AG09319 (cell line): ENCODE measurements around the gene GOLGA6L6.
"Not testable (repeated sequence)": the region's sequence is repeated elsewhere in the genome, so short reads cannot be mapped to it uniquely, and the experiment has no call there.

Experiments used
- DNase-seq: peaks from one replicate; pipeline ENCODE4 v3.0.0-alpha.2; 2010; ENCODE audit warnings: low read depth; ENCODE audit errors: extremely low read depth

Gene GOLGA6L6

DNA sequence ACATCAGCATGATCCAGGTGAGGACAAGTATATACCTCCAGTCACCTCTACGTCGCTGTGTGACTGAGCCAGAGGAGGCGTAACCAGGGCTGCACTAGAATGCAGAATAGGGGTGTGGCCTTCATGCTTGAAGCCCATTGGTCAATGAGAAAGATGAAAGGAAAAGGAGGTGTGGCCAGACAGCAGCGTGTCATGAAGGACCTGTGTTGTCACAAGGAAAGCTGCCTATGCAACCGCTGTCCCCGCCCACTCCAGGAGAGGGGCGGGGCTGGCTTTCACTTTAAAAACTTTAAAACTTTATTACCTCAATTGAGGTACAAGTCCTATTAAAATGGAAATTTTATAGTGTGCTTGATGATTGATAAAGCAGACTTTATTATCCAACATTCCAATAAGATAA is at the start of gene GOLGA6L6:
TSS of gene GOLGA6L6 (minus strand) at position 101 of the 400 bp plus-strand sequence. CDS start at position 10, 91 bp downstream.
- not testable (repeated sequence) for DNase-seq

DNA sequence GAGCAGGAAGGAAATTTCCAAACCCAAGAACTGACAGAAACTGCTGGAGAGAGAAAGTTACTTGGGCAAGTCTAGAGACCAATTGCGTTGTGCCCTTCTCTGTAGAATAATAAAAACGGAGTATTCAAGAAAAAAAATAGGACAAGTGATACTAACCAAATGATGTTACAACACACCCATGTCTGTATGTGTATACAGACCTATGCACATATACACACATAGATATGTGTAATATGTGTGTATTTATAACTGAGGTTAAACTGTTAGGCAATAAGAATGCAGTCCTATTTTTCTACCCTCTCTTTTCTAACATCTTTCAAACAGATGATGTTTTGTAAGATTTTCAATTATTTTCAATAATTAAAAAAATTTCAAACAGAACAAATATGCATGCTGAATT is 48.5 kb upstream of the GOLGA6L6 start:
- DNase-seq = not testable (repeated sequence)

GRCh38 chr15:20586821-20587220 is 45.2 kb upstream of the GOLGA6L6 start:
- DNase-seq = not testable (repeated sequence)

- not testable (repeated sequence) for DNase-seq
Measured at GRCh38 chr15:20582726-20583115, 41.1 kb upstream of the GOLGA6L6 start.

DNA sequence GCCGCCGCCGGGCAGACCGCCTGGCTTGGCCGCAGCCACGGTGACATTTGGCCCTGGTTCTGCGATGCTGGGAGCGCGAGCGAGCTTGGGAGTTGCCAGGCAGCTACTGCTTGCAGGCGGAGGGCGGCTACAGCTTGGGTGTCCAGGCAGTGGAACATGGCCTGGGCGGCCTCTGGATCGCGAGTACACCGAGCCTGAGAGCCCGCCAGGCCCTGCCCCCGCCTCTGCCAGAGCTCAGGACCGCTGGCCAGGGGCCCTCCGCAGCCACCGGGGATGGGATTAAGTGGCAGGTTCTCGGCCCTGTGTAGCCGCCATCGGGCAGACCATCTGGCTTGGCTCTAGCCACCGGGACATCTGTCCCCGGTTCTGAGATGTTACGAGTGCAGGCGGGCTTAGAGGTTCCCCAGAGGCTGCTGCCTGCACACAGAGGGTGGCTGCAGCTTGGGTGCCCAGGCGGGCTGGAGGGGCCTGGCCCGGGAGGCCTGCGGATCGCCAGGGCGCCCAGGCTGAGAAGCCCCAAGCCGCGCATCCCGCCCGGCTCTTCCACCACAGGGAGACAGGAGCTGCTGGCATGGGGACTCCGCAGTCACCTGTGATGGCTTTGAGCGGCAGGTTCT is 40.6 kb upstream of the GOLGA6L6 start:
- not testable (repeated sequence) for DNase-seq

GRCh38 chr15:20581261-20582108 is 39.9 kb upstream of the GOLGA6L6 start:
- not testable (repeated sequence) for DNase-seq

DNA sequence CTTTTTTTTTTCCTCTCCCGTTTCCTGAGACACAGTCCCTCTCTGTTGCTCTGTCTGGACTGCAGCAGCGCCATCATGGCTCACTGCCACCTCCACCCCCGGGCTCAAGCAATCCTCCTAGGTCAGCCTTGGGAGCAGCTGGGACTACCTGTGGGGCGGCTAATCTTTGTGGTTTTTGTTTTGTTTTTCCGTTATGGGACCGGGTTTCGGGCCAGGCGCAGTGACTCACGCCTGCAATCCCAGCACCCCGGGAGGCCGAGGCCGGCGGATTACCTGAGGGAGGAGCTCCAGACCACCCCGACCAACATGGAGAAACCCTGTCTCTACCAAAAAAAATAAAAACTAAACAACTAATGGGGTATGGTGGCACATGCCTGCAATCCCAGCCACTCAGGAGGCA is 38.1 kb upstream of the GOLGA6L6 start:
- DNase-seq = not testable (repeated sequence)

DNA sequence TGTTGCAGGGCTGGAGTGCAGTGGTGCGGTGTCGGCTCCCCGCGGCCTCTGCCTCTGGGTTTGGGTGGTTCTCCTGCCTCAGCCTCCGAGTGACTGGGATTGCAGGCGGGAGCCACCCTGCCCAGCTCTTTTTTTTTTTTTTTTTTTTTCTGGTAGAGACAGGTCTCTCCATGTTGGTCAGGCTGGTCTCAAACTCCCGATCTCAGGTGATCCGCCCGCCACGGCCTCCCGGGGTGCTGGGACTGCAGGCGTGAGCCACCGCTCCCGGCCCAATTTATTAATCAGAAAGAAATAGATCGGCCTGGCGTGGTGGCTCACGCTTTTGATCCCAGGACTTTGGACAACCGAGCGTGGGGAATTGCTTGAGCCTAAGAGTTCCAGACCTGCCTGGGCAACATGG is 9.7 kb upstream of the GOLGA6L6 start:
- not testable (repeated sequence) for DNase-seq

DNA sequence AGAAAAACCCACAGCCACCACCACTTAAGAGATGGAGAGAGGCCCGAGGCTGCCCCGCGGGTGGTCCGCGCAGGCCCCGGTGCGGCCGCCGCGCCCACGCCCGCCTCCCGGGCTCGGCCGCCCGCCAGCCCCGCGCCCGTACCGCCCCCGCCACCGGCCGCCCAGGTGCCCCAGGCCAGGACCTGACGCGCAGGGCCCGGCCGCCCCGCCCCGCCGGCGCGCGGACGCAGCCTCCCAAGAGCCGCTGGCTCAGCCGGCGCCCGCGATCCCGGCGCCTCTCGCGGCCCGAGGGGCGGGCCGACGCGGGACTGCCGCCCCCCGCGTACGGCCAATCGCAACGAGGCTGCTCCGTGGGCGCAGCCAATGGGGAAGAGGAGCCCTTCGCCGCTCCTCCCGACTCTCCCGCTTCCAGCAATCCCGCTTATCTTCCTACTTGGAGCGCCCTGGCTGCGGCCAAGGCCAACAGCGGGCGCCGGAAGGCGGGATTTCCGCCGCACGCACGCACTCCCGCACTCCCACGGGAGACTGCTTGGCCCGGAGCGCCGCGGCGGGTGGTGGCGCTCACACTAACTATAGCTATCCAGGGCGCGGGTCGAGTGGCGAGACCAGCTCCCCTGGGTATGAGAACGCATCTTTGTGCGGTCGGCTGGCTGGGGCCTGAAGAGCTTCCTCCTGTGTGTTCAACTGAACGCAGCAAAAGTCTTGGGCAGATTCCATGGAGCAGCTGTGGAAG is 35.5 kb downstream of the GOLGA6L6 start:
- DNase-seq = not testable (repeated sequence)

GRCh38 chr15:20502839-20503238 is 38.8 kb downstream of the GOLGA6L6 start:
- not testable (repeated sequence) for DNase-seq

DNA sequence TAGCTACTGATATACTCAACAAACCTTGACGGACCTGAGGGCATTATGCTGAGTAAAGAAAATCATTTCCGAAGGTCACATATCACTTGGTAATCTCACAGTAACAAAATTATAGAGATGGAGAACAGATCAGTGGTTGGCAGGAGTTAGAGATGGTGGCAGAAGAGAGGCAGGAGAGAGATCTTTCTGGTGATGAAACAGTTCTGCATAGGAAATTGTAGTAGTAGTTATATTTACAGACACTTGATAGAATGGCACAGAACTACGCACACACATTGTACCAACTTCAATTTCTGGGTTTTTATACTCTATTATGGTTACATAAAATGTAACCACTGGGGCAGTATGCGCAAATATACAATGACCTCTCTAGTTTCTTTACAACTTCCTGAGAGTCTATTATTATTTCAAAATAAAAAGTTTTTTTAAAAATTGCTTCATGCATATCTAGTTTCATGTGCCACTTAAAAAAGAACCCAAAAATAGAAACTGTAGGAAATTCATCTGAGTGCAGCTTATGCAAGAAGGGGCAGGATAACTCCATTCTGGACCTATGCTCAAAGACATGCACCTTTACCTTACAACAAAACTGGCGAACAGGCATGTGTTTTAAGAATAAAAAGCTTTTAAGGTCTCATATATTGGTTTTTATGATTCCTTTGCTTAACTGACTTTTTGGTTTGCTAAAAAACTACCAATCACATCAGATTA is 39.9 kb downstream of the GOLGA6L6 start:
- DNase-seq = not testable (repeated sequence)

DNA sequence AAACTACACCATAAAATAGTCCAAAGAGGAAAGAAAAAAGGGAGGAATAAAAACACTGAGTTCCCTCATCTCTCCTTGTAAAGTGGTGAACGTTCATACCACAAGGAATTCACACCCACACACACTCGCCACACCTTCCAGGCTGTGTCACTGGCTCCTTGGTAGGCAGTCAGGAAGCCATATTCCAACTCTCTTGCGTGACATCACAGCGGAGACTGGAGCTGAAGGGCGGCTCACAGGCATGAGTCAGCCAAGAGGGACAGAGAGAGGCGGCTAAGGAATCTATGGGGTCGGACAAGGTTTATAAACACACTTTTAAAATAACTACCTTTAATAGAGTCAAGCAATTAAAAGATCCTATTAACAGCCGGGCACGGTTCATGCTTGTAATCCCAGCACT is 43.8 kb downstream of the GOLGA6L6 start:
- not testable (repeated sequence) for DNase-seq

GRCh38 chr15:20493035-20493434 is 48.6 kb downstream of the GOLGA6L6 start:
- DNase-seq = not testable (repeated sequence)

DNA sequence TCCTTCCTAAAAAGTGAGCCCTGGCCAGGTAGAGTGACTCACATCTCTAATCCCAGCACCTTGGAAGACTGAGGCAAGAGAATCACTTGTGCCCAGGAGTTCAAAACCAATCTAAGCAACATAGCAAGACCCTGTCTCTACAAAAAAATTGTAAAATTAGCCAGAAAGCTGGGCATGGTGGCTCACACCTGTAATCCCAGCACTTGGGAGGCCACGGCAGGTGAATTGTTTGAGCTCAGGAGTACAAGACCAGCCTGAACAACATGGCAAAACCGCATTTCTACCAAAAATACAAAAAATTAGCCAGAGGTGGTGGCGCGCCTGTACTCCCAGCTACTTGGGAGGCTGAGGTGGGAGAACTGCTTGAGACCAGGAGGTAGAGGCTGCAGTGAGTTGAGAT is 49.0 kb downstream of the GOLGA6L6 start:
- not testable (repeated sequence) for DNase-seq

- not testable (repeated sequence) for DNase-seq
Measured at GRCh38 chr15:20489320-20489719, 52.3 kb downstream of the GOLGA6L6 start.
